Stimulated activated CD4-positive, alpha-beta T cell treated with anti-CD3 and anti-CD28 coated beads, Interleukin-1b, Interleukin-23, amount 100 ng/mL, for 4 hours (primary cell): ENCODE measurements around the gene FHIT.

Source experiments
- DNase-seq, 2 donors: peaks; one replicate each; pipeline ENCODE4 v3.0.0-alpha.2; 2020; ENCODE audit warnings: low read depth in 2 of 2

Gene FHIT

GRCh38 chr3:60633644-60634043 is 617.6 kb downstream of the FHIT start:
- no peak for DNase-seq

GRCh38 chr3:60631509-60631908 is 619.7 kb downstream of the FHIT start:
- no peak for DNase-seq

GRCh38 chr3:60630953-60631352 is 620.3 kb downstream of the FHIT start:
- no peak for DNase-seq

GRCh38 chr3:60629816-60630215 is 621.4 kb downstream of the FHIT start:
- no peak for DNase-seq

- DNase-seq = no peak
Measured at GRCh38 chr3:60622349-60622748, 628.9 kb downstream of the FHIT start.

- no peak for DNase-seq
Measured at GRCh38 chr3:60617188-60617587, 634.1 kb downstream of the FHIT start.

GRCh38 chr3:60613769-60614303 is 637.4 kb downstream of the FHIT start:
- DNase-seq = no peak

- DNase-seq = no peak
Measured at GRCh38 chr3:60610441-60611112, 640.7 kb downstream of the FHIT start.

GRCh38 chr3:60609446-60609845 is 641.8 kb downstream of the FHIT start:
- no peak for DNase-seq

GRCh38 chr3:60603860-60604259 is 647.4 kb downstream of the FHIT start:
- DNase-seq = no peak

GRCh38 chr3:60600848-60601247 is 650.4 kb downstream of the FHIT start:
- DNase-seq = no peak

- DNase-seq = no peak
Measured at GRCh38 chr3:60599586-60599985, 651.7 kb downstream of the FHIT start.

- DNase-seq = no peak
Measured at GRCh38 chr3:60598671-60599070, 652.6 kb downstream of the FHIT start.

GRCh38 chr3:60594025-60594424 is 657.2 kb downstream of the FHIT start:
- no peak for DNase-seq

- no peak for DNase-seq
Measured at GRCh38 chr3:60591267-60591666, 660.0 kb downstream of the FHIT start.

- no peak for DNase-seq
Measured at GRCh38 chr3:60588806-60589205, 662.4 kb downstream of the FHIT start.

- DNase-seq = no peak
Measured at GRCh38 chr3:60585918-60586317, 665.3 kb downstream of the FHIT start.

GRCh38 chr3:60584250-60584649 is 667.0 kb downstream of the FHIT start:
- DNase-seq = no peak

- no peak for DNase-seq
Measured at GRCh38 chr3:60582288-60582687, 669.0 kb downstream of the FHIT start.

GRCh38 chr3:60580809-60581208 is 670.4 kb downstream of the FHIT start:
- DNase-seq = no peak

GRCh38 chr3:60579734-60580133 is 671.5 kb downstream of the FHIT start:
- DNase-seq = no peak

- DNase-seq = no peak
Measured at GRCh38 chr3:60578936-60579335, 672.3 kb downstream of the FHIT start.

GRCh38 chr3:60577601-60578000 is 673.7 kb downstream of the FHIT start:
- no peak for DNase-seq

- no peak for DNase-seq
Measured at GRCh38 chr3:60575718-60576272, 675.5 kb downstream of the FHIT start.
